HepG2 (cell line): ENCODE results near the gene TXNRD2. TPM values are rescaled to one million over a fixed set of nuclear protein-coding genes. Genes with fewer than 3 reads are reported as not detected.

Experiments used
- AHR ChIP-seq: IDR thresholded peaks from 2 replicates; pipeline ENCODE4 v1.6.1; 2018; ENCODE audit warnings: missing genetic modification reagents, missing compliant biosample characterization
- ARNT2 ChIP-seq: sonication (generic); formaldehyde crosslinking; IDR thresholded peaks from 2 replicates; pipeline ENCODE4 v1.8.0; 2022; ENCODE audit warnings: mild to moderate bottlenecking, low read depth, missing genetic modification reagents, moderate library complexity
- ASH2L ChIP-seq: fragments of 300-600, 200-600 bp; sonication (generic); IDR thresholded peaks from 2 replicates; pipeline ENCODE4 v1.7.0; 2017; ENCODE audit warnings: low read depth, mild to moderate bottlenecking, moderate library complexity, mixed read lengths, low read length; ENCODE audit not compliant: insufficient read length
- BATF2 ChIP-seq: sonication (generic); formaldehyde crosslinking; IDR thresholded peaks from 2 replicates; pipeline ENCODE4 v1.8.0; 2022; ENCODE audit warnings: mild to moderate bottlenecking, missing genetic modification reagents, moderate library complexity
- ELF1 ChIP-seq: sonication (generic); formaldehyde crosslinking; IDR thresholded peaks from 2 replicates; pipeline ENCODE4 v1.4.0; 2020; ENCODE audit warnings: missing genetic modification reagents
- HDAC1 ChIP-seq: sonication (generic); formaldehyde crosslinking; IDR thresholded peaks from 2 replicates; pipeline ENCODE4 v1.5.1; 2020; ENCODE audit warnings: mild to moderate bottlenecking, missing genetic modification reagents
- HNRNPH1 ChIP-seq: fragments of 200-400 bp; formaldehyde crosslinking; optimal IDR thresholded peaks from 2 replicates; pipeline ENCODE3; 2017; ENCODE audit warnings: mild to moderate bottlenecking, low read depth, low read length
- HNRNPL ChIP-seq: fragments of 200-400 bp; formaldehyde crosslinking; IDR thresholded peaks from 2 replicates; pipeline ENCODE4 v1.6.1; 2017; ENCODE audit warnings: mild to moderate bottlenecking, low read depth, low read length
- KLF15 ChIP-seq: sonication (generic); formaldehyde crosslinking; IDR thresholded peaks from 2 replicates; pipeline ENCODE4 v1.8.1; 2023; ENCODE audit warnings: borderline replicate concordance, mild to moderate bottlenecking, inconsistent platforms, missing genetic modification reagents, mixed read lengths
- MXI1 ChIP-seq: IDR thresholded peaks from 3 replicates; pipeline ENCODE4 v1.6.1; 2012; ENCODE audit warnings: low read depth, low read length, inconsistent platforms, borderline replicate concordance
- NRL ChIP-seq: sonication (generic); formaldehyde crosslinking; IDR thresholded peaks from 2 replicates; pipeline ENCODE4 v1.5.0; 2020; ENCODE audit warnings: missing genetic modification reagents, mild to moderate bottlenecking, moderate library complexity, borderline replicate concordance
- POLR2AphosphoS2 ChIP-seq: IDR thresholded peaks from 2 replicates; pipeline ENCODE4 v1.6.1; 2011; ENCODE audit warnings: low read depth, low read length, improper control_type of control experiment
- RARA ChIP-seq: IDR thresholded peaks from 2 replicates; pipeline ENCODE4 v1.6.1; 2016; ENCODE audit warnings: missing genetic modification reagents, missing compliant biosample characterization
- RCOR2 ChIP-seq: IDR thresholded peaks from 2 replicates; pipeline ENCODE4 v1.6.1; 2016; ENCODE audit warnings: missing biosample characterization, missing genetic modification reagents
- SKI ChIP-seq: fragments of 450-650 bp; IDR thresholded peaks from one replicate; pipeline ENCODE4 v1.6.1; 2018; ENCODE audit warnings: mild to moderate bottlenecking; ENCODE audit not compliant: partially characterized antibody
- SOX13 ChIP-seq, 3 experiments: fragments of 450-650 bp in 1 of 3; sonication (generic) in 1 of 3; formaldehyde crosslinking in 1 of 3; IDR thresholded peaks in 2 of 3; conservative IDR thresholded peaks in 1 of 3; 2 replicates each; pipeline versions ENCODE4 v1.5.0 to v1.6.1; 2016 to 2020; ENCODE audit warnings: antibody characterized with exemption in 1 of 3, mild to moderate bottlenecking in 1 of 3, missing compliant biosample characterization in 1 of 3, missing genetic modification reagents in 1 of 3, moderate library complexity in 1 of 3
- TCF12 ChIP-seq, 2 experiments: fragments of 450-650 bp in 1 of 2; sonication (generic) in 1 of 2; formaldehyde crosslinking in 1 of 2; IDR thresholded peaks; 2 replicates each; pipeline versions ENCODE4 v1.6.1 to v1.8.0; 2017 to 2022; ENCODE audit warnings: antibody characterized with exemption in 1 of 2, mild to moderate bottlenecking in 1 of 2, missing genetic modification reagents in 1 of 2, moderate library complexity in 1 of 2
- TCF7L2 ChIP-seq: IDR thresholded peaks from 2 replicates; pipeline ENCODE4 v1.6.1; 2011; ENCODE audit warnings: mild to moderate bottlenecking, low read depth, low read length, moderate library complexity
- THAP11 ChIP-seq: IDR thresholded peaks from 2 replicates; pipeline ENCODE4 v1.6.1; 2016; ENCODE audit warnings: missing biosample characterization, missing genetic modification reagents
- ZNF292 ChIP-seq: sonication (generic); formaldehyde crosslinking; IDR thresholded peaks from 2 replicates; pipeline ENCODE4 v1.8.1; 2022; ENCODE audit warnings: mild to moderate bottlenecking, low read depth, missing genetic modification reagents, borderline replicate concordance
- ZNF33B ChIP-seq: sonication (generic); formaldehyde crosslinking; IDR thresholded peaks from 2 replicates; pipeline ENCODE4 v1.5.1; 2020; ENCODE audit warnings: mild to moderate bottlenecking, missing genetic modification reagents
- ZNF44 ChIP-seq: sonication (generic); formaldehyde crosslinking; IDR thresholded peaks from 2 replicates; pipeline ENCODE4 v1.5.1; 2020; ENCODE audit warnings: mild to moderate bottlenecking, missing genetic modification reagents
- ZNF451 ChIP-seq: sonication (generic); formaldehyde crosslinking; IDR thresholded peaks from 2 replicates; pipeline ENCODE4 v1.5.0; 2020; ENCODE audit warnings: mild to moderate bottlenecking, missing genetic modification reagents
- ZNF550 ChIP-seq: sonication (generic); formaldehyde crosslinking; IDR thresholded peaks from 2 replicates; pipeline ENCODE4 v1.4.0; 2020; ENCODE audit warnings: mild to moderate bottlenecking, missing genetic modification reagents, borderline replicate concordance
- polyA plus RNA-seq, 8 experiments: library from polyadenylated mRNA; depleted of rRNA in 3 of 8; stranded (reverse) in 7 of 8; unstranded in 1 of 8; fragments of >200 nt; fragmentation: Illumina TruSeq in 4 of 8; extraction: Trizol in 4 of 8; gene quantifications; 2 replicates each; pipeline versions ENCODE4 v1.2.1 to v1.2.3, GENCODE V29; 2011 to 2016; ENCODE audit warnings: low read depth in 4 of 8, missing spikeins in 1 of 8, mixed read lengths in 1 of 8; ENCODE audit not compliant: insufficient read depth in 1 of 8
- total RNA-seq, 5 experiments: library from RNA; depleted of rRNA; stranded (reverse); fragments of >200 nt; fragmentation: Illumina TruSeq; extraction: Trizol; gene quantifications; 2 replicates each; pipeline ENCODE4 v1.2.3, GENCODE V29; 2016; ENCODE audit warnings: low read depth in 1 of 5
- TF ChIP-seq, protein P1 (sequence below): conservative IDR thresholded peaks from 2 replicates; pipeline ENCODE4 v1.6.1; 2018; ENCODE audit warnings: missing genetic modification reagents
- TF ChIP-seq, protein P2 (sequence below): IDR thresholded peaks from 2 replicates; pipeline ENCODE4 v1.6.1; 2016; ENCODE audit warnings: low read depth, borderline replicate concordance
- TF ChIP-seq, protein P3 (sequence below): sonication (generic); formaldehyde crosslinking; IDR thresholded peaks from 2 replicates; pipeline ENCODE4 v1.4.0; 2020; ENCODE audit warnings: mild to moderate bottlenecking, missing genetic modification reagents

TXNRD2 gene
- total and polyA plus RNA-seq, 2 of the 13 experiments (the other 11 are each of a cell fraction or from before 2014, with no cell fraction given): 17.5 to 18.6 TPM

DNA sequence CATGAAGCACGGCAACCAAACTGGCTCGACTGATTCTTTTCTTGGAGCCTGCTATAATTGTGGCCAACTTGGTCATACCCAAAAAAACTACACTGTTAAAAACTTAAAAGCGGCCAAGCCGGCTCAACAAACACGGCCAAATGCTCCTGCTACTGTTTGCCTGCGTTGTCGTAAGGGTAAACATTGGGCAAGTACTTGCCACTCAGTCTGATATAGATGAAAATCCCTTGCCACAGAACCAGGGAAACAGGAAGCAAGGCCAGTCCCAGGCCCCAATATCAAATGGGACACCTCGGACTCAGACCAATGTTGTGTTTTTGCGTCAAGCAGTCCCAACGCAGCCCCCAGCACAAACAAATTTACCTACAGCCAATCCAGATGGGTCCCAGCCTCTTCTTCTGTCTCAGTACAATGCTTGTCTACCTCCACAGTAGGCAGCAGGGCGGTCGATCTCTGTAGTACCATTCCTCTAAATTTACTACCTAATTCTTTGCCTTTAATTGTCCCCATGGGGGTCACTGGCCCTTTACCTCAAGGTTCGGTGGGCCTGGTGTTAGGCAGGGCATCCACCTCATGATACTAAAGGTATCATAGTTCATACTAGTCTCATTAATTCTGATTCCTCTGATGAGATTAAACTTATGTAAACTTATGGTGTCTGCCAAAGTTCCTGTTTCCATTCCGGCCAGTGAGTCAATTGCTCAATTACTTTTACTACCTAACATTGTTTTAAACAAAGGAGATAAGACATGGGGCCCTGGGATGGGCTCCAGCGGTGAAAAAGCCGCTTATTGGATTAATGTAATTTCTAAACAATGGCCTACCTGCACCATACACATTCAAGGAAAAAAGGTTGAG lies 3.8 kb downstream of the TXNRD2 start (continued):
- TF ChIP-seq, protein P1, sequence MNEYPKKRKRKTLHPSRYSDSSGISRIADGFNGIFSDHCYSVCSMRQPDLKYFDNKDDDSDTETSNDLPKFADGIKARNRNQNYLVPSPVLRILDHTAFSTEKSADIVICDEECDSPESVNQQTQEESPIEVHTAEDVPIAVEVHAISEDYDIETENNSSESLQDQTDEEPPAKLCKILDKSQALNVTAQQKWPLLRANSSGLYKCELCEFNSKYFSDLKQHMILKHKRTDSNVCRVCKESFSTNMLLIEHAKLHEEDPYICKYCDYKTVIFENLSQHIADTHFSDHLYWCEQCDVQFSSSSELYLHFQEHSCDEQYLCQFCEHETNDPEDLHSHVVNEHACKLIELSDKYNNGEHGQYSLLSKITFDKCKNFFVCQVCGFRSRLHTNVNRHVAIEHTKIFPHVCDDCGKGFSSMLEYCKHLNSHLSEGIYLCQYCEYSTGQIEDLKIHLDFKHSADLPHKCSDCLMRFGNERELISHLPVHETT (CRISPR knock-in tag): 0 out of 2 replicates have a peak, but pooled peaks have one; percentile 35
- no peak for TF ChIP-seq TCF7L2
- TF ChIP-seq KLF15: no peak
- TF ChIP-seq RARA (CRISPR knock-in tag): peak; percentile 24; the same call in 1 of the 2 replicates
- 0 out of 2 replicates have a peak, but pooled peaks have one; percentile 31 for TF ChIP-seq ARNT2 (CRISPR knock-in tag)
- TF ChIP-seq NRL: no peak
- TF ChIP-seq SOX13 (IDR thresholded peaks at IDR 0.05): no peak
- TF ChIP-seq SOX13 (CRISPR knock-in tag; conservative IDR thresholded peaks at IDR 0.05 in 1 of 2, IDR thresholded peaks at IDR 0.05 in 1 of 2): peak in 1 of 2 experiments; percentile 83; a peak in 2 of 4 replicates
- TF ChIP-seq, protein P2, sequence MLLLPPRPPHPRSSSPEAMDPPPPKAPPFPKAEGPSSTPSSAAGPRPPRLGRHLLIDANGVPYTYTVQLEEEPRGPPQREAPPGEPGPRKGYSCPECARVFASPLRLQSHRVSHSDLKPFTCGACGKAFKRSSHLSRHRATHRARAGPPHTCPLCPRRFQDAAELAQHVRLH: 0 out of 2 replicates have a peak, but pooled peaks have one; percentile 24
- peak; percentile 70 for TF ChIP-seq ELF1
- TF ChIP-seq TCF12 (IDR thresholded peaks at IDR 0.05): no peak
- TF ChIP-seq TCF12 (CRISPR knock-in tag; IDR thresholded peaks at IDR 0.05): no peak
- no peak for TF ChIP-seq ASH2L
- TF ChIP-seq, protein P3, sequence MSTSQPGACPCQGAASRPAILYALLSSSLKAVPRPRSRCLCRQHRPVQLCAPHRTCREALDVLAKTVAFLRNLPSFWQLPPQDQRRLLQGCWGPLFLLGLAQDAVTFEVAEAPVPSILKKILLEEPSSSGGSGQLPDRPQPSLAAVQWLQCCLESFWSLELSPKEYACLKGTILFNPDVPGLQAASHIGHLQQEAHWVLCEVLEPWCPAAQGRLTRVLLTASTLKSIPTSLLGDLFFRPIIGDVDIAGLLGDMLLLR (CRISPR knock-in tag): no peak
- no peak for TF ChIP-seq ZNF451 (CRISPR knock-in tag)
- TF ChIP-seq ZNF44 (CRISPR knock-in tag): no peak
- no peak for TF ChIP-seq HNRNPL
- no peak for TF ChIP-seq MXI1
- TF ChIP-seq ZNF33B (CRISPR knock-in tag): no peak
- TF ChIP-seq AHR (CRISPR knock-in tag): no peak
- TF ChIP-seq POLR2AphosphoS2: no peak
- no peak for TF ChIP-seq HNRNPH1
- peak; percentile 31; the same call in 1 of the 2 replicates for TF ChIP-seq HDAC1 (CRISPR knock-in tag)
- TF ChIP-seq ZNF292 (CRISPR knock-in tag): no peak
- TF ChIP-seq RCOR2: 0 out of 2 replicates have a peak, but pooled peaks have one; percentile 52
- TF ChIP-seq THAP11: 0 out of 2 replicates have a peak, but pooled peaks have one; percentile 25
- TF ChIP-seq ZNF550 (CRISPR knock-in tag): no peak
- no peak for TF ChIP-seq BATF2 (CRISPR knock-in tag)
- TF ChIP-seq SKI: peak; percentile 5
